Small intestine (tissue), 16 donors: ENCODE results near the gene METTL25B. TPM values are rescaled to one million over a fixed set of nuclear protein-coding genes. Genes with fewer than 3 reads are reported as not detected.

ENCODE experiments used
- DNase-seq, 2 donors: peaks; one replicate each; pipeline versions ENCODE4 v3.0.0 to v3.0.0-alpha.2; 2013
- FAIRE-seq: peaks from 2 replicates; lab custom pipeline; 2012; peaks lifted over from hg19 to GRCh38; lab: Jason Lieb, UNC
- H3K27ac ChIP-seq, 3 donors: one replicate each; pipeline ENCODE4 v1.5.1; 2013; ENCODE audit warnings: low read length in 2 of 3, mild to moderate bottlenecking in 2 of 3, control low read depth in 1 of 3, inconsistent platforms in 1 of 3, low read depth in 1 of 3, moderate library complexity in 1 of 3
- H3K27me3 ChIP-seq, 3 donors: one replicate each; pipeline ENCODE4 v1.6.1; 2013; ENCODE audit warnings: low read length in 3 of 3, inconsistent platforms in 1 of 3; ENCODE audit not compliant: control insufficient read depth in 3 of 3, insufficient read depth in 3 of 3
- H3K36me3 ChIP-seq, 3 donors: one replicate each; pipeline ENCODE4 v1.6.1; 2013; ENCODE audit warnings: low read length in 3 of 3, inconsistent platforms in 1 of 3, low read depth in 1 of 3, mild to moderate bottlenecking in 1 of 3, moderate library complexity in 1 of 3; ENCODE audit not compliant: control insufficient read depth in 3 of 3, insufficient read depth in 2 of 3
- H3K4me1 ChIP-seq, 3 donors: one replicate each; pipeline ENCODE4 v1.6.1; 2013; ENCODE audit warnings: low read length in 2 of 3, inconsistent platforms in 1 of 3, low read depth in 1 of 3, mild to moderate bottlenecking in 1 of 3, moderate library complexity in 1 of 3; ENCODE audit not compliant: control insufficient read depth in 3 of 3, insufficient read depth in 2 of 3
- H3K4me3 ChIP-seq, 3 donors: one replicate each; pipeline ENCODE4 v1.5.1; 2013; ENCODE audit warnings: low read length in 3 of 3, control low read depth in 1 of 3, inconsistent platforms in 1 of 3, low read depth in 1 of 3, mild to moderate bottlenecking in 1 of 3, moderate library complexity in 1 of 3
- H3K9me3 ChIP-seq, 2 donors: one replicate each; pipeline ENCODE4 v1.6.1; 2013; ENCODE audit warnings: low read depth in 1 of 2, low read length in 1 of 2; ENCODE audit not compliant: control insufficient read depth in 2 of 2, insufficient read depth in 1 of 2
- WGBS, 3 donors: extraction: QIAGEN DNeasy Blood & Tissue Kit; methylation state at CpG; one replicate each; pipeline ENCODE4 v1.1.7; 2013; 5-methylcytosine and 5-hydroxymethylcytosine counted together
- long read RNA-seq, 10 donors: transcript quantifications; one replicate each; lab custom pipeline, GENCODE V29; 2026
- polyA plus RNA-seq, 4 donors: library from polyadenylated mRNA; stranded (reverse) in 3 of 4; unstranded in 1 of 4; fragments of 200-250 nt in 3 of 4; fragments of 120-200 nt in 1 of 4; gene quantifications; one replicate each; pipeline versions ENCODE4 v1.2.1 to v1.2.3, GENCODE V29; 2013
- donor health status: healthy with polysubstance abuse.
- donor health status: control.
- donor health status: control.
- donor health status: Bipolar disorder and iron deficiency.
- donor health status: healthy.

METTL25B gene
- 10 to 100 TPM; 27.8 to 79.8 (median 49.4) TPM for polyA plus RNA-seq
- long read RNA-seq, donor 1 = 0 reads
- long read RNA-seq, donor 2, partial matches to known transcripts = 0 of 5 reads
- long read RNA-seq, donor 2, other reads (novel, unspliced or antisense) = 0 of 5 reads
- long read RNA-seq, donor 3, partial matches to known transcripts = 0 of 2 reads
- long read RNA-seq, donor 3, other reads (novel, unspliced or antisense) = 0 of 2 reads
- long read RNA-seq, donor 4 = 0 reads
- long read RNA-seq, donor 5, partial matches to known transcripts = 0 of 1 reads
- long read RNA-seq, donor 5, other reads (novel, unspliced or antisense) = 0 of 1 reads
- long read RNA-seq, donor 6, partial matches to known transcripts = 0 of 4 reads
- long read RNA-seq, donor 6, other reads (novel, unspliced or antisense) = 0 of 4 reads
- long read RNA-seq, donor 7 = 0 reads
- long read RNA-seq, donor 8, partial matches to known transcripts = 0 of 1 reads
- long read RNA-seq, donor 8, other reads (novel, unspliced or antisense) = 0 of 1 reads
- long read RNA-seq, donor 9, partial matches to known transcripts = 0 of 1 reads
- long read RNA-seq, donor 9, other reads (novel, unspliced or antisense) = 0 of 1 reads
- long read RNA-seq, donor 10, partial matches to known transcripts = 88 of 94 reads
- long read RNA-seq, donor 10, other reads (novel, unspliced or antisense) = 0 of 94 reads

GRCh38 chr1:156727926-156728598, at the start of gene METTL25B:
Gene METTL25B, plus strand, starts transcription at chr1:156728469. Its CDS starts 636 bp downstream, at chr1:156729105.
- Histone ChIP-seq H3K4me3 (peak within 1 kb of the TSS; percentile 45 to 95 (median 72)), H3K36me3 (peaks cover 1 to 52% (median 6%) of the 10 kb centered on the region in 3 donors), H3K27me3 (no peaks in the 10 kb centered on the region), H3K27ac (peak within 1 kb of the TSS; percentile 93 to 100 (median 94)), H3K9me3 (no peaks in the 10 kb centered on the region), H3K4me1 (peaks cover 8 to 34% (median 12%) of the 10 kb centered on the region in 3 donors)
- DNase-seq (peak; percentile 86 to 93), FAIRE-seq (no peak)
- 0% methylated on average over 40 to 46 of the region's 46 CpGs for WGBS, 3 donors

- DNase-seq = no peak
- no peak overlapping the region for H3K4me3 ChIP-seq
- H3K27ac ChIP-seq = no peak overlapping the region
- WGBS, 3 donors = 39 to 61% (median 58%) methylated on average over 2 of the region's 2 CpGs
- no peaks in the 10 kb centered on the region for H3K9me3 ChIP-seq
- no peak for FAIRE-seq
- H3K27me3 ChIP-seq = peaks cover 7 to 44% (median 13%) of the 10 kb centered on the region in 3 donors
- no peaks in the 10 kb centered on the region for H3K36me3 ChIP-seq
- peaks cover 0 to 19% (median 0%) of the 10 kb centered on the region in 3 donors for H3K4me1 ChIP-seq
Observed at GRCh38 chr1:156680056-156680455, 48.2 kb upstream of the METTL25B start.

- Histone ChIP-seq H3K36me3 (no peaks in the 10 kb centered on the region), H3K9me3 (no peaks in the 10 kb centered on the region), H3K27me3 (peaks cover 6 to 30% (median 12%) of the 10 kb centered on the region in 3 donors), H3K4me1 (peaks cover 0 to 19% (median 0%) of the 10 kb centered on the region in 3 donors), H3K27ac (no peak overlapping the region), H3K4me3 (no peak overlapping the region)
- 61 to 82% (median 71%) methylated on average over 8 of the region's 8 CpGs for WGBS, 3 donors
- no peak for FAIRE-seq
- DNase-seq = peak in 1 of 2 donors; percentile 60
Observed at GRCh38 chr1:156681196-156681960, 46.9 kb upstream of the METTL25B start.

GRCh38 chr1:156682166-156682890, 45.9 kb upstream of the METTL25B start:
- peaks cover 0 to 23% (median 8%) of the 10 kb centered on the region in 3 donors for H3K27me3 ChIP-seq
- no peak overlapping the region for H3K4me3 ChIP-seq
- no peaks in the 10 kb centered on the region for H3K36me3 ChIP-seq
- no peak overlapping the region for H3K27ac ChIP-seq
- 62 to 78% (median 67%) methylated on average over 5 of the region's 5 CpGs for WGBS, 3 donors
- peaks cover 0 to 14% (median 0%) of the 10 kb centered on the region in 3 donors for H3K4me1 ChIP-seq
- no peaks in the 10 kb centered on the region for H3K9me3 ChIP-seq
- DNase-seq (no peak), FAIRE-seq (no peak)

GRCh38 chr1:156684227-156684782, 44.0 kb upstream of the METTL25B start:
- Histone ChIP-seq H3K9me3 (no peaks in the 10 kb centered on the region), H3K4me1 (peaks cover 0 to 8% (median 0%) of the 10 kb centered on the region in 3 donors), H3K27me3 (peaks cover 0 to 5% (median 5%) of the 10 kb centered on the region in 3 donors), H3K4me3 (no peak overlapping the region), H3K36me3 (no peaks in the 10 kb centered on the region), H3K27ac (no peak overlapping the region)
- FAIRE-seq (no peak), DNase-seq (no peak)
- WGBS, 3 donors = 58 to 73% (median 70%) methylated on average over 5 of the region's 5 CpGs

- WGBS, 3 donors = 0 to 1% (median 1%) methylated on average over 23 of the region's 23 CpGs
- DNase-seq (peak; percentile 72 to 92), FAIRE-seq (no peak)
- Histone ChIP-seq H3K27me3 (peaks cover 0 to 8% (median 5%) of the 10 kb centered on the region in 3 donors), H3K36me3 (no peaks in the 10 kb centered on the region), H3K4me3 (no peak overlapping the region), H3K4me1 (peaks cover 3 to 50% (median 4%) of the 10 kb centered on the region in 3 donors), H3K27ac (no peak overlapping the region), H3K9me3 (no peaks in the 10 kb centered on the region)
Observed at GRCh38 chr1:156689035-156689952, 39.0 kb upstream of the METTL25B start.
